HepG2 (cell line): ENCODE measurements around the gene LDAF1. TPM values are rescaled to one million over a fixed set of nuclear protein-coding genes. Genes with fewer than 3 reads are reported as not detected.
A peak's percentile ranks its signal among the peaks of the same experiment; 100 is the strongest.

Experiments
- BHLHE40 ChIP-seq: IDR thresholded peaks from 2 replicates; pipeline ENCODE4 v1.6.1; 2011; ENCODE audit warnings: low read length, improper control_type of control experiment
- KLF16 ChIP-seq, 2 experiments: sonication (generic) in 1 of 2; formaldehyde crosslinking in 1 of 2; IDR thresholded peaks; 2 replicates each; pipeline versions ENCODE4 v1.6.1 to v1.8.0; 2016 to 2023; ENCODE audit warnings: missing genetic modification reagents in 2 of 2, missing compliant biosample characterization in 1 of 2
- PHF21A ChIP-seq: sonication (generic); formaldehyde crosslinking; IDR thresholded peaks from 2 replicates; pipeline ENCODE4 v1.5.0; 2020; ENCODE audit warnings: mild to moderate bottlenecking, missing genetic modification reagents
- SATB2 ChIP-seq: sonication (generic); formaldehyde crosslinking; IDR thresholded peaks from 2 replicates; pipeline ENCODE4 v1.5.0; 2020; ENCODE audit warnings: missing genetic modification reagents
- SKIL ChIP-seq: sonication (generic); formaldehyde crosslinking; IDR thresholded peaks from 2 replicates; pipeline ENCODE4 v1.8.0; 2022; ENCODE audit warnings: missing genetic modification reagents, mild to moderate bottlenecking, moderate library complexity, borderline replicate concordance
- SOX5 ChIP-seq: IDR thresholded peaks from 2 replicates; pipeline ENCODE4 v1.6.1; 2016; ENCODE audit warnings: borderline replicate concordance
- YEATS2 ChIP-seq: sonication (generic); formaldehyde crosslinking; IDR thresholded peaks from 2 replicates; pipeline ENCODE4 v1.4.0; 2020; ENCODE audit warnings: missing genetic modification reagents, borderline replicate concordance
- ZBTB1 ChIP-seq: sonication (generic); formaldehyde crosslinking; IDR thresholded peaks from 2 replicates; pipeline ENCODE4 v1.4.0; 2020; ENCODE audit warnings: missing genetic modification reagents, borderline replicate concordance
- ZBTB33 ChIP-seq: sonication (generic); formaldehyde crosslinking; IDR thresholded peaks from 2 replicates; pipeline ENCODE4 v1.4.0; 2020; ENCODE audit warnings: missing genetic modification reagents
- ZNF678 ChIP-seq: sonication (generic); formaldehyde crosslinking; IDR thresholded peaks from 2 replicates; pipeline ENCODE4 v1.4.0; 2020; ENCODE audit warnings: mild to moderate bottlenecking, missing genetic modification reagents
- ZNF720 ChIP-seq: sonication (generic); formaldehyde crosslinking; IDR thresholded peaks from 2 replicates; pipeline ENCODE4 v1.4.0; 2020; ENCODE audit warnings: missing genetic modification reagents
- ZNF737 ChIP-seq: sonication (generic); formaldehyde crosslinking; IDR thresholded peaks from 2 replicates; pipeline ENCODE4 v1.5.0; 2020; ENCODE audit warnings: missing genetic modification reagents, mild to moderate bottlenecking, borderline replicate concordance
- polyA plus RNA-seq, 8 experiments: library from polyadenylated mRNA; depleted of rRNA in 3 of 8; stranded (reverse) in 7 of 8; unstranded in 1 of 8; fragments of >200 nt; fragmentation: Illumina TruSeq in 4 of 8; extraction: Trizol in 4 of 8; gene quantifications; 2 replicates each; pipeline versions ENCODE4 v1.2.1 to v1.2.3, GENCODE V29; 2011 to 2016; ENCODE audit warnings: low read depth in 4 of 8, missing spikeins in 1 of 8, mixed read lengths in 1 of 8; ENCODE audit not compliant: insufficient read depth in 1 of 8
- total RNA-seq, 5 experiments: library from RNA; depleted of rRNA; stranded (reverse); fragments of >200 nt; fragmentation: Illumina TruSeq; extraction: Trizol; gene quantifications; 2 replicates each; pipeline ENCODE4 v1.2.3, GENCODE V29; 2016; ENCODE audit warnings: low read depth in 1 of 5
- TF ChIP-seq, protein P1 (sequence below): sonication (generic); formaldehyde crosslinking; IDR thresholded peaks from 2 replicates; pipeline ENCODE4 v1.4.0; 2020; ENCODE audit warnings: low read depth, mild to moderate bottlenecking, missing genetic modification reagents
- TF ChIP-seq, protein P2 (sequence below): sonication (generic); formaldehyde crosslinking; IDR thresholded peaks from 2 replicates; pipeline ENCODE4 v1.4.0; 2020; ENCODE audit warnings: missing genetic modification reagents
- TF ChIP-seq, protein P3 (sequence below): sonication (generic); formaldehyde crosslinking; IDR thresholded peaks from 2 replicates; pipeline ENCODE4 v1.5.0; 2020; ENCODE audit warnings: missing genetic modification reagents
- TF ChIP-seq, protein P4 (sequence below): IDR thresholded peaks from 2 replicates; pipeline ENCODE4 v1.6.1; 2016; ENCODE audit warnings: mild to moderate bottlenecking, missing biosample characterization, missing genetic modification reagents
- TF ChIP-seq, protein P5 (sequence below): sonication (generic); formaldehyde crosslinking; IDR thresholded peaks from 2 replicates; pipeline ENCODE4 v1.5.0; 2020; ENCODE audit warnings: mild to moderate bottlenecking, missing genetic modification reagents

LDAF1 gene
- total and polyA plus RNA-seq, 2 of the 13 experiments (the other 11 are each of a cell fraction or from before 2014, with no cell fraction given): 6.3 to 7.5 TPM

DNA sequence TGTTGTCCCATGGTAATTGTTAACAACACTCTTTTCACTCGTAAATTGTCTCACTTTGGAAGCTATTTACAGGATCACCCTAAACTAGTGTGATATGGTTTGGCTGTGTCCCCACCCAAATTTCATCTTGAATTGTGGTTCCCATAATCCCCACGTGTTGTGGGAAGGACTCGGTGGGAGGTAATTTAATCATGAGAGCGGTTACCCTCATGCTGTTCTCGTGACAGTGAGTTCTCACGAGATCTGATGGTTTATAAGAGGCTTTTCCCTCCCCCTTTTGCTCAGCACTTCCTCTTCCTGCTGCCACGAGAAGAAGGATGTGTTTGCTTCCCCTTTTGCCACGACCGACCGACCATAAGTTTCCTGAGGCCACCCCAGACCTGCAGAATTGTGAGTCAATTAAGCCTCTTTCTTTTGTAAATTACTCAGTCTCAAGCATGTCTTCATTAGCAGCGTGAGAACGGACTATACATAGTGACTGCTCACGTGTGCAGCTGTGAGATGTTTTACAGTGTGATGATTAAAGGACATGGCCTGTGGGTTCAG lies 42.3 kb upstream of the LDAF1 start (continued):
- TF ChIP-seq, protein P1, sequence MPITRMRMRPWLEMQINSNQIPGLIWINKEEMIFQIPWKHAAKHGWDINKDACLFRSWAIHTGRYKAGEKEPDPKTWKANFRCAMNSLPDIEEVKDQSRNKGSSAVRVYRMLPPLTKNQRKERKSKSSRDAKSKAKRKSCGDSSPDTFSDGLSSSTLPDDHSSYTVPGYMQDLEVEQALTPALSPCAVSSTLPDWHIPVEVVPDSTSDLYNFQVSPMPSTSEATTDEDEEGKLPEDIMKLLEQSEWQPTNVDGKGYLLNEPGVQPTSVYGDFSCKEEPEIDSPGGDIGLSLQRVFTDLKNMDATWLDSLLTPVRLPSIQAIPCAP (CRISPR knock-in tag): 0 out of 2 replicates have a peak, but pooled peaks have one; percentile 36
- TF ChIP-seq, protein P2, sequence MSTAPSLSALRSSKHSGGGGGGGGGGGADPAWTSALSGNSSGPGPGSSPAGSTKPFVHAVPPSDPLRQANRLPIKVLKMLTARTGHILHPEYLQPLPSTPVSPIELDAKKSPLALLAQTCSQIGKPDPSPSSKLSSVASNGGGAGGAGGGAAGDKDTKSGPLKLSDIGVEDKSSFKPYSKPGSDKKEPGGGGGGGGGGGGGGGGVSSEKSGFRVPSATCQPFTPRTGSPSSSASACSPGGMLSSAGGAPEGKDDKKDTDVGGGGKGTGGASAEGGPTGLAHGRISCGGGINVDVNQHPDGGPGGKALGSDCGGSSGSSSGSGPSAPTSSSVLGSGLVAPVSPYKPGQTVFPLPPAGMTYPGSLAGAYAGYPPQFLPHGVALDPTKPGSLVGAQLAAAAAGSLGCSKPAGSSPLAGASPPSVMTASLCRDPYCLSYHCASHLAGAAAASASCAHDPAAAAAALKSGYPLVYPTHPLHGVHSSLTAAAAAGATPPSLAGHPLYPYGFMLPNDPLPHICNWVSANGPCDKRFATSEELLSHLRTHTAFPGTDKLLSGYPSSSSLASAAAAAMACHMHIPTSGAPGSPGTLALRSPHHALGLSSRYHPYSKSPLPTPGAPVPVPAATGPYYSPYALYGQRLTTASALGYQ (CRISPR knock-in tag): no peak
- TF ChIP-seq ZBTB33 (no peak), ZNF678 (no peak), SKIL (CRISPR knock-in tag) (no peak), KLF16 (CRISPR knock-in tag; IDR thresholded peaks at IDR 0.05) (peak in 1 of 2 experiments; percentile 14; a peak in 1 of 4 replicates), SATB2 (CRISPR knock-in tag) (no peak), SOX5 (CRISPR knock-in tag) (no peak), PHF21A (CRISPR knock-in tag) (0 out of 2 replicates have a peak, but pooled peaks have one; percentile 24), ZNF720 (CRISPR knock-in tag) (no peak), YEATS2 (CRISPR knock-in tag) (peak; percentile 77; the same call in 1 of the 2 replicates), ZNF737 (CRISPR knock-in tag) (no peak), BHLHE40 (no peak), ZBTB1 (CRISPR knock-in tag) (no peak)
- TF ChIP-seq, protein P3, sequence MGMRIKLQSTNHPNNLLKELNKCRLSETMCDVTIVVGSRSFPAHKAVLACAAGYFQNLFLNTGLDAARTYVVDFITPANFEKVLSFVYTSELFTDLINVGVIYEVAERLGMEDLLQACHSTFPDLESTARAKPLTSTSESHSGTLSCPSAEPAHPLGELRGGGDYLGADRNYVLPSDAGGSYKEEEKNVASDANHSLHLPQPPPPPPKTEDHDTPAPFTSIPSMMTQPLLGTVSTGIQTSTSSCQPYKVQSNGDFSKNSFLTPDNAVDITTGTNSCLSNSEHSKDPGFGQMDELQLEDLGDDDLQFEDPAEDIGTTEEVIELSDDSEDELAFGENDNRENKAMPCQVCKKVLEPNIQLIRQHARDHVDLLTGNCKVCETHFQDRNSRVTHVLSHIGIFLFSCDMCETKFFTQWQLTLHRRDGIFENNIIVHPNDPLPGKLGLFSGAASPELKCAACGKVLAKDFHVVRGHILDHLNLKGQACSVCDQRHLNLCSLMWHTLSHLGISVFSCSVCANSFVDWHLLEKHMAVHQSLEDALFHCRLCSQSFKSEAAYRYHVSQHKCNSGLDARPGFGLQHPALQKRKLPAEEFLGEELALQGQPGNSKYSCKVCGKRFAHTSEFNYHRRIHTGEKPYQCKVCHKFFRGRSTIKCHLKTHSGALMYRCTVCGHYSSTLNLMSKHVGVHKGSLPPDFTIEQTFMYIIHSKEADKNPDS: no peak
- TF ChIP-seq, protein P4, sequence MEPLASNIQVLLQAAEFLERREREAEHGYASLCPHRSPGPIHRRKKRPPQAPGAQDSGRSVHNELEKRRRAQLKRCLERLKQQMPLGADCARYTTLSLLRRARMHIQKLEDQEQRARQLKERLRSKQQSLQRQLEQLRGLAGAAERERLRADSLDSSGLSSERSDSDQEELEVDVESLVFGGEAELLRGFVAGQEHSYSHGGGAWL: no peak
- TF ChIP-seq, protein P5, sequence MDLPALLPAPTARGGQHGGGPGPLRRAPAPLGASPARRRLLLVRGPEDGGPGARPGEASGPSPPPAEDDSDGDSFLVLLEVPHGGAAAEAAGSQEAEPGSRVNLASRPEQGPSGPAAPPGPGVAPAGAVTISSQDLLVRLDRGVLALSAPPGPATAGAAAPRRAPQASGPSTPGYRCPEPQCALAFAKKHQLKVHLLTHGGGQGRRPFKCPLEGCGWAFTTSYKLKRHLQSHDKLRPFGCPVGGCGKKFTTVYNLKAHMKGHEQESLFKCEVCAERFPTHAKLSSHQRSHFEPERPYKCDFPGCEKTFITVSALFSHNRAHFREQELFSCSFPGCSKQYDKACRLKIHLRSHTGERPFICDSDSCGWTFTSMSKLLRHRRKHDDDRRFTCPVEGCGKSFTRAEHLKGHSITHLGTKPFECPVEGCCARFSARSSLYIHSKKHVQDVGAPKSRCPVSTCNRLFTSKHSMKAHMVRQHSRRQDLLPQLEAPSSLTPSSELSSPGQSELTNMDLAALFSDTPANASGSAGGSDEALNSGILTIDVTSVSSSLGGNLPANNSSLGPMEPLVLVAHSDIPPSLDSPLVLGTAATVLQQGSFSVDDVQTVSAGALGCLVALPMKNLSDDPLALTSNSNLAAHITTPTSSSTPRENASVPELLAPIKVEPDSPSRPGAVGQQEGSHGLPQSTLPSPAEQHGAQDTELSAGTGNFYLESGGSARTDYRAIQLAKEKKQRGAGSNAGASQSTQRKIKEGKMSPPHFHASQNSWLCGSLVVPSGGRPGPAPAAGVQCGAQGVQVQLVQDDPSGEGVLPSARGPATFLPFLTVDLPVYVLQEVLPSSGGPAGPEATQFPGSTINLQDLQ (CRISPR knock-in tag): no peak
